Fibroblast of skin of right biceps (primary cell): Measurements from ENCODE around the gene DCST2.

ENCODE experiments used
- DNase-seq: peaks from one replicate; pipeline ENCODE4 v3.0.0-alpha.2; 2013

DCST2 gene

DNA sequence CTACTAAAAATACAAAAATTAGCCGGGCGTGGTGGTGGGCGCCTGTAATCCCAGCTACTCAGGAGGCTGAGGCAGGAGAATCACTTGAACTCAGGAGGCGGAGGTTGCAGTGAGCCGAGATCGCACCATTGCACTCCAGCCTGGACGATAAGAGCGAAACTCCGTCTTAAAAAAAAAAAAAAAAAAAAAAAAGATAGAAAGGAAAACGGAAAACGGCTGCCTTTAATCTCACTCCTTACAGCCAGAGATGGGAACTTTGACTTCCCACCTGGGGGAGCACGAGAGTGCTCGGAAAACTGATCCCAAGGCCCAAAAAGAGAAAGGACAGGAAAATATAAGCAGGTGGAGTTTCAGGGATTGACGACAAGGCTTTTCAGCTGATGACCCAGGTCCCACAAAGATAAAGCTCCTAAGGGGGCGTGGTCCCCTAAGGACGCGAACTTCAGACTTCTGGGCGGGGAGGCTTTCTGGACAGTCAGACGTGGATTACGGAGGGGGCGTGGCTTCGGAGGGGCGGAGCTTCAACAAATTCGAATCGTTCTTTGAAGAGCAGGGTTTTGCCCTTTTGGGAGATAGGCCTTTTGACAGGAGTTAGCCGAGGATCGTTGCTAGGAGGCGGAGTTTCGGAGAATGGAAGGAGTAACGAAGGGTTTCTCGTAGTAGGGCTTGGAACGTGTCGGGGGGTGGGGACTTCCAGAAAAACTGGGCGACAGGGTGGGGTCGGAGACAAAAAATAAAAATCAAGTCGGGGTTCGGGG is 60.1 kb downstream of the DCST2 start:
- peak; percentile 98 for DNase-seq

DNA sequence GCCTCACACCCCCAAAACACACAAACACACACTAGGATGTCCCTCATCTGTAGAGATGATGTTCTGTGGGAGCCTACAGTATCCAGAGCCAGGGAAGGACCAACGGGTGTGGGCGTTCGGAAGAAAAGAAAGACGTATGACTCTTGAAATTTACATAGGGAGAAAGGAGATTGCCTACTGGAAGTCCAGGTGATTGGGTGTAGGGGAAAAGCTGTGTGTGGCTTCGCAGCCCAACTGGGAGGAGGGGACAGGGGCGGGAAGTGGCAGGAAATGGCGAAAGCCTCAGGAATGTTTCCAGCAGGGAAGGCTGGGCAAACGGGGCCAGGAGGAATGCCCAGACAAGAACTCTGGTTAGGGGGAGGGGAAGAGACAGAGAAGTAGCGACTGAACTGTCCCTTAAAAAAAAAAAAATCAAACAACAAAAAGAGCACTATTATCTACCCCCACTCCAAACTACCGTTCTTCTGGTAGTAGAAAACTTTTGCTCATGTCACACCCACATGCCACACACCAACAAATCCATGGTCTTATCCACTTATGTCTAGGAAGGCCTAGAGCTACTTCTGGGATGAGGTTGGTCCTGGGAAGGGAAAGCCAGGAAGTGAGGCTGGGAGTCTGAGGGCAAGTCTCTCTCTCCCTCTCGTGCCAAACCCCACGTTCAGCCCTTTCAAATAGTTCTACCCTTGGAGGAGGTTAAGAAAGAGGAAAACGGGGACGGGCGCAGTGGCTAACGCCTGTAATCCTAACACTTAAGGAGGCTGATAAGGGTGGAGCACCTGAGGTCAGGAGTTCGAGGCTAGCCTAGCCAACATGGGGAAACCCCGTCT is 60.9 kb downstream of the DCST2 start:
- peak; percentile 99 for DNase-seq

DNA sequence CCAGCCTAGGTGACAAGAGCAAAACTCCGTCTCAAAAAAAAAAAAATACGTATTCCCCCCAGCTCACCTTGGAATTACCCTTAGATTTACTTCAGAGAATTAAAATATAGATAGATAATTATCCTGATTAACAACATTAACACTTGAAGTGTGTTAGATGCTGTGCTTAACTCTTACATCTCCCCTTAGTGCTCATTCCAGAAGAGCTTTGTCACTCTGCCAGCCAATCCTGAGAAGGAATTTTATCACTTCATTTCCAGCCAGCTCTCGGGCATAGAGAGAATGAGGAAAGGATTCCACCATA is 61.4 kb downstream of the DCST2 start:
- no peak for DNase-seq

DNA sequence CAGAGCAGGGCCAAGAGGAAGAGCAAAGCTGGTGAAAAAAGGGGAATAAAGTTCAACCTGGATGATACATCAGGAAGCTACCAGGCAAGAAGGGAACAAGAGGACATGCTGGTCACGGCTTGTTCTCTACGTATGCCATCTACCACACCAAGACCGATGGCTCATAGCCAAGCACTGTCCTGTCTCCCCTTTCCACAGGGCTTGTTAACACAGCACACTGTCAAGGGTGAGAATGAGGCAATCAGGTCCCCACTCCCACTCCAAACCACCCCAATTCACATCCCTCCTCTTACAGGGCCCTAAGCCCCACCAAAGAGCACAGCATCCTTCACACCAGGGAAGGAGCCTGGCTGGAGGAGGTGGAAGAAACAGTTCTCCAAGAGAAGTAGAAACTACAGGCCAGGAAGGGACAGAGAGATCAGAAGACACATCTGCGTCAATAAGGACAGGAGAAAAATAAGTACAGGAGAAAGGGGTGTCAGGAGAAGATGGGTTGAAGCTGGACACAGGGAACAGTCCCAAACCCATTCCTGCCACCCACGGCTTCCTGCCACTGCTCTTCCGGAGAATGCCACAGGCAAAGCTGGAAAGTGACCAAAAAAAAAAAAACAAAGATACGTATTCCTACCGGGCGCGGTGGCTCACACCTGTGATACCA is 62.1 kb downstream of the DCST2 start:
- no peak for DNase-seq

DNA sequence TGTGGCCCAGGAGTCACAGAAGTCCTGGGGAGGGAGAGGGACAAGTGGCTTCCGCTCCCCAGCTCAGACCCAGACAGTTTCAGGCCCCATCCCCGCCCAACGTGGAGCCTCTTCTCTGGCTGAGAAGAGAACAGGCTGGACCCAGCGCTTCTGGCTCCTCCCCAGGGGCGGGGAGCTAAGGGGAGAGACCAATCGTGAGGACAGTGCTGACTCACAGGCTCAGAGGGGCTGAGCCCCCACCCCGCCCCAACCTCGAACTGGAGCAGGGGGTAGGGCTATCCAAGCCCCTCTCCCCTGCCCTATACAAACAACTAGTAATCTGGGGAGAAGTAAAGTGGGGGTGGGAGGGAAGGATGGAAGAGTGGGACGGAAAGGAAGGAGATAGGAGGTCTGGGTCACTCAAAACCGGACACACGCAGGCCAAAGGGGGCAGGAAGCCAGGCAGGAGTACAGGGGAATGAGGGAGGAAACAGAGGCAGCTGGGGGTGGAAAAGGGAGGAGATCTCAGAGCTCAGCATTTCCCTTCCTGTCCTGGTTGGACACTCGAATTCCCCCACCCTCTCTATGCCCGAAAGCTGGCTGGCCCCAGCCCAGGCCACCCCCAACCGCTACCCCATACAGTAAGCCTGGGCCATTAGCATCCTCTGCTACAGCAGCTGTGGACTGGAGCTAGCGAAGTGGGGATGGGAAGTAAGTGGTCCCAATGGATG is 62.8 kb downstream of the DCST2 start, which contains the start of gene SHC1:
SHC1 (minus strand) TSS at position 117 of the 710 bp plus-strand sequence. CDS start 221 bp downstream, outside the sequence.
- peak; percentile 97 for DNase-seq

DNA sequence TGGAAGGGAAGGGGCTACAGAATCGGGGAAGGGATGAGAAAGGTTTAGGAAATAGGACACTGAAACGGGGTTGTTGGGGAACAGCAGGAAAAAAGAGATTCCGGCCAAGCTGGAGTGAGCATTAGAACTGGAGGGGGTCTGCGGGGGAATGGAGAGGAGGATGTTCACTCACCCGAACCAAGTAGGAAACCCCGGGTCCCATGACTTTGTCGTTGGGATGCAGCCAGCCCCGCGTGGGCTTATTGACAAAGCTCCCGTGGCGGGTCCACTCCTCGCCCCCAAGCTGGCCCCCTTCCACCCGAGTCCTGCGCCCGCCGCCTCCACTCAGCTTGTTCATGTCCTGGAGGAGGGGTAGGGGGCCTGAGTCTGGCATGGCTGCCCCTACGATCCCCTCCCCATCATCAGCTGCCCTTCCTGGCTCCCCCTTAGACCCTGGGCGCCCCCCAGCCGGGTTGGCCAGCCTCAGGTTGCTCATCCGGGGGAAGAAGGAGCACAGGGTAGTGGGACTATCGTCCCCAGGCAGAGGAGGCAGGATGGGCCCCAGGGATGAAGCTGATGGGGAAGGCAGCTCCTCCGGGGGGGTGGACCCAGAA is 63.6 kb downstream of the DCST2 start:
- no peak for DNase-seq

DNA sequence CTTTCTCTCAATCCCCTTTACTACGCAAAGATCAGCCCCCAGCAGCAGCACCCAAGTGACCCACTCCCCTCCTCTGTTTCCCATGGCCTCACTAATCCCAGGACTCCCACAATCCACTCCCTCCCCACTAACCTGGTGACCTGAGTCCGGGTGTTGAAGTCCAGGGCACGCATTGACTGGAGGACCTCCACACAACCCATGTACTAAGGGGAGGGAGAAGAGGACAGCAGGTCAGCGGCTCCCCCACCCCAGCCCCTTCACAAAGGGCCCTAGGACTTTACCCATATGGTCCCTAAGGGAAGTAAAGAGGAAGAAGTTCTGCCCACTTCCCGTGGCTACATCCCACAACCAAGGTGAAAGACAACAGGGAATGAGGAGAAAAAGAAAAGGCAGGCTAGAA is 64.3 kb downstream of the DCST2 start:
- no peak for DNase-seq

DNA sequence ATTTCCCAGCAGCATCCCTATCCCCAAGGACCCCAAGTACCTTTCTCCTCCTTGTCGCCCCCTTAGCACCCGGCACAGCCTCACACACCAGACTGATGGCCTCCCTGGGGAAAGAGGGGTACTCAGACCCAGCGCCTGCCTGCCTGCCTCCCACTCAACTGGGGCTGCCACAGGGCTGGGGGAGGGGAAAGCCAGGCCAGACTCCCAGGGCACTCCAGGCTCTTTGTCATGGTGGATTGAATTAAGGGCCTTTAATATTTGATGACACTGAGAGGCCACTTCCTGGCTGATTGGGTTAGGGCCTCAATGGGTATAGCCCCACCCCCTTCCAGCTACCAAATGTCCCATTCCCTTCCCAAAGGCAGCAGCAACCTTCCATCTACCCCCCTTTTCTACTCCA is 64.8 kb downstream of the DCST2 start:
- no peak for DNase-seq
